Islet precursor cell (in vitro differentiated cells): ENCODE data around the gene CNTN5.
"Not testable (repeated sequence)": the region's sequence is repeated elsewhere in the genome, so short reads cannot be mapped to it uniquely, and the experiment has no call there.

Experiments used
- DNase-seq: peaks from one replicate; pipeline ENCODE4 v3.0.0-alpha.2; 2018

CNTN5 gene

DNA sequence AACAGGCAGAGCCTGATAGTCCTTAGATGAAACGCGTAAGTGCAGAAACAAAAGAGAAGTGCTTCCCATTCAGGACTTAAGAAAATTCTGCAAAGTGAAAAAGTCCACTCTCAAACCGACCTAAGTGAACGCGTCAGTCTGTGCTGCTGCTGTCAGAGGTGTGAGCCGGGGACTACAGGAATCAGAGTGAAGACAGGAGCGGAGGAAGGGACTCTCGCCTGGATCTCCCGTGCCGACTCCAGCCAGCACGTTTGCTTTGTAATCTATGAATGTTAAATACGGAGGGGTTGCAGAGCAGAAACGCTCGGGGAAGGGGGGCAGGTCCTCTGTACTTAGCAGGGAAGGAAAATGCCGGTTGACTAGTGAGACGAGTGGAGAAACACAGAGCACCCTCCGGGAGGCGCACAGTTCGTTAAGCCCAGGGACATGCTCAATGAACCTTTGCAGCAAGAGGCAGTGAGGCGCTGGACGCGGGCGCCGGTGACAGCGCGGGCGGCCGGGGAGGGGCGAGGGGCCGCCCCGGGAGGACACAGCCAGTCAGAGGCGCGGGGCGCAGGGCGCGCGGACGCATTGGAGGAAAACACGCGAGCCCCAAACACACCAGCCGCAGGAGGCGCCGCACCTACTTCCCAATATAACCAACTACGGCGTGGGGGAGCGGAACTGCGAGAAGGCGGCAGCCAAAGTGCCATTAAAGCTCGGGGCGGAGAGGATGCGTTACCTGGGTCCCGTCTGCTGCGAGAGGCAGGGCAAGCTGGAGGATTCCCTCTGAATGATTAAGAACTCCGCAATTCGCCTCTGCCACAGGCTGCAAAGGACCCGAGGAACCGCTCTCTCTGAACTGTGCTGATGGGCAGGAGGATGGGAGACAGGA is at the start of gene CNTN5:
Gene CNTN5 (plus strand): TSS at position 598 of the 874 bp plus-strand sequence.
- peak; percentile 90 for DNase-seq

DNA sequence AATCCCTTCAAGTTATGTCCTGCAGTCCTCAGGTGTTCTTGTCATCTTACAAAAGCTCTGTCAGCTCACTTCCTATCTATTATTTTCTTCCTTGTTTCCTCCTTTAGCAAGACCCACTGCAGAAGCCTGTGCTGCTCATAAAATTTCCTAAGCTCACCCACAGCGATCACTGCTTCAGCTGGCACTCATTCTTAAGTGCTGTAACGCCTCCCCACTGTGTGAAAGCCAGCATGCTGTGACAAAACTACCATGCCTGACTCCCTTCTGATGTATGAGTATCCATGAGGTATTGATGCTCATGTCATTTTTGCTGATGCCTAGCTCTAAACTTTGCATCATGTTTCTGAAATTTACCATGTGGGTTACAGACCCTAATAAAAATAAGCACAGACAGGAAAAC is 41.5 kb upstream of the CNTN5 start:
- no peak for DNase-seq

DNA sequence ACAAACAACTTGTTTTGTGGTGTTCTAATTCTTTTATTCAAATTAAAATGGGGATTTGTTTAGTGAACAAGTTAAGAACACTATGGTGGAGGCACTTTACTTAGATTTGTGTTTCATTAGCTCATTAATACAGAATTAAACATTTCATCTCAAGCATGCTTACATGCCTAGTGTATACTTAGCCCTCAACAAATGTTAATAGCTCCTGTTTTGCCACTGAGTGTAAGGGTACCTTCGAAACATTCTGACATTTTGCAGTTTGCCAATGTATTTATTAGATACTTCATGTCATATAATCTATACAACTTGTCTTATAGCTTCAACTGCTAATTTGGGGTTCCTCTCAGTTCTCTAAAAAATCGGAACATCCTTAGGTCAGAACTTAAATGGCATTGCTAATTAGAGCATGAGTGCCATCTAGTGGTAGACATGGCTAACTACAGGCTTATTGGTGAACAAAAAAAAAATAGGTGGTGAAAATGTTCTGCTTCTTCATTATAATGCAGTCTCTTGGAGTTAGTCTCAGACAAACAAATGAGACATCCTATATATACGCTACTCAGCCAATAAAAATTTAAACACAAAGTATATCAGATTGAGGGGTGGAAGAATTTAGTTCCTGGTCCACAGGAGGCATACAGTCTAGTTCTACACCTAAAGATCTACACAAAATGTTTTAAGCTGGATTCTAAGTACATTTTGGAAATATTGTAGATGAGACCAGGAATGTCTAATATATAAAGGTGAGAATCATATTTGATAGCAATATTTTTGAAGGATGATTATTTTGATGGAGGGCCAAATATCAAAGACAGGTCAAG is 4.9 kb upstream of the CNTN5 start:
- DNase-seq: no peak

DNA sequence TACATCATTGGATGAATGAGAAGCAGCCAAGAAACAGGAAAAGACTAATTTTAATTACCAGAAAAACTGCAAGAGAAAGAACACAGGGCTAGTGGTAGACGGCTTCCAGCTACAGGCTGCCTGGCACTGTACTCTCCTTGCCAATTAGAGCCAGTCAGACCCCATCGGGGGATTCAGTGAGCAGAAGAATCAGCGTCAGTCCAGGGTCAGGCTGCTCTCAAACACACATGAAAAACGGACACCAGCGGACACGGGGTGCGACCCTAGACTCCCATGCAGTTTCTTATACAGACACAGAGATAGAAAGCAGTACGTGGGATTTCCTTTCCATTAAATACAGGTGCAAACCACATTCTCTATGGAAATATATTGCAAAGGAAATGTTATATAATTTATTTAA is 1.1 kb upstream of the CNTN5 start:
- DNase-seq: no peak

DNA sequence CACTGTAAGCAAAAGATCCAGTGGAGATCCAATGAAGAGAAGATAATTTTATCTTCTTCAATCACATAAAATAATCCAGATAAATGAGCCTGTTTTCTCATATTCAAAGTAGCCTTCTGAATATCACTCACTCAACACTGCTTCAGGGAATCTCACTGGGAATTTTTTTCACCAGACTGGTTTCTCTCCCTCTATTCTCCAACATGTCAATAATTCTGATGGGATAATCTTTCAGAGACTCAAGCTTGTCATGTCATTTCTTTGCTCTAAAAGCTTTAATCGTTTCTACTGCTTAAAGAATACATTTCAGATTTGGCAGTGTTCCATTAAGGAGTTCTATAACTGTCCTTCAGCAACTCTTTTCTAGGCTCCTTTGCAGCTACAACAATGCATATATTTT is 16.3 kb downstream of the CNTN5 start:
- no peak for DNase-seq

DNA sequence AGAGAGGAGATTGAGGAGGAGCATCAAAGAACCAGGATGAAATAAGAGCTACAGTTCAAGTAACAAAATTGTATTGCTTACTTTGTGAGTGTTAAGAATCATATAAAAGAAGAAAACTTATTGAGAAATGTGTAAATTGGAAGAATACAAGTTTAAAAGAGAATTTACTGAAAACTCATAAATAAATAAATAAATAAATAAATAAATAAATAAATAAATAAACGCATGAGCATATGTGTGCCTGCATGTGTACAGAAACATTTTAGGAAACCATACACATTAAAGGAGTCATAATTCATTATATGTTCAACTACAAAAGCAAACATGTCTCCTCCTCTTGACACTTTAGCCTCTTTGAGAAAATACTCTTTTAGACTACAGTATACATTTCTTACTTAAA is 42.6 kb downstream of the CNTN5 start:
- DNase-seq: no peak

DNA sequence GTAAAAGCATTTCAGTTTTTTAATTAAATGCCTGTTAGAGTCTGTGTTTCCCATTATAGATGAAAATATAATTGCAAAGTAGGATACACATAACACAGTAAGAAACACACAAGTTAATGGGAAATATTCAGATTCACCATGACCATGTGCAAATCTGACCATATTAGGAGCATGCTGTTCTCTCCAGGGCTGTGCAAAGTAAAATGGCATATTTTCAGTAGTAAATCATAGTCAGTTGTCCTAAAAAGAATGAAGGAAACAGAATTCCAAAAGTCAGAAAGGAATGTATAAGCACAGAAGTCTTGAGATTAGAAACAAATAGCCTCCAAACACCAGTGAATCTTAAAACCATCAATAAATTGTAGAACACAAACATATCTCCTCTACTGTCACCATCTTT is 44.4 kb downstream of the CNTN5 start:
- no peak for DNase-seq

DNA sequence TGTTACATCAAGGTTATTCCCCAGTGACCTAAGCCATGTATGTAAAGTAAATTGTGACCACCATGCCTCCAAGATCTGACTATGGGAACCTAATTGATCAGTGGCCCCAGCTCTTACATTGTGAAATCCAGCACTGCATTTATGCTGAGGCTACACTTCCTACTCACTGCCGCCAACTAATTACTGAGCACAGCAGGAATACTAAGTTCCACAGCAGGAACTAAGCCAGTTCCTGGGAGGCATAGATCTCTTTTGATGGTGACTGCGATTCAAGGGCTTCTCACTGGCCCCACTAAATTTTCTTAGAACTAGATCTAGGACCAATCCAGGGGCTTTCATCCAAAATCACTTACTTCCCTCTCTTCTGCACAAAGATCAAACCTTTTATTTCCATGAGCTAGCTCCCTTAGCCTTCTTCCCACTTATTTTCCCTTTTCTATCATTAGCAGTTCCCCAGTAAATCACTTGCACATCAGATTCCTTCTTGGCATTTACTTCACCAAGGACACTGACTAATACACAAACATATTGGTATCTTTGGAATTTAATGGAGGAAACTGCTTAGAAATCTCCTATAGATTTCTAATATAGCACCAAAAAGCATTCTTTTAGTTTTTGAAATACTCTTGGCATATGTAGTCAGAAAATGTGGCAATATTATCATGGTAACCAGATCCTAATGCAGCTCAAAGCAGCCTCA is 46.0 kb downstream of the CNTN5 start:
- no peak for DNase-seq

DNA sequence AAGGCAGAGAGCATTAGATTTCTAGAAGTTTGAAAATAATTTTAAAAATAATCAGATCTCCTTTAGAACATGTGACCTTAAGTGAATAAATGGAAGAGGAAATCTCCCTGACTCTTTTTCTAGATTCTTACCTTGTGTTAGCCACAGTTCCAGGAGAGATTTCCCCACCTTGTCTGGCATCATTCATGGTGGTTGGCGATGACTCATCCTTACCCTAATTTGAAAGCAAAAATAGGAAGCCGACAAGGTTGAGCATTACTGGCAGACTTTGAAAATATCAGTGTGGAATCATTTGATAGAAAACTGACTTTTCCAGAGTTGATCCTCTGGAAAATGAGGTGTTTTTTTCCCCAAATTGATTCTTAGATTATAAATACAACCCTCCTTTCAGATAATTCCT is 48.1 kb downstream of the CNTN5 start:
- no peak for DNase-seq

DNA sequence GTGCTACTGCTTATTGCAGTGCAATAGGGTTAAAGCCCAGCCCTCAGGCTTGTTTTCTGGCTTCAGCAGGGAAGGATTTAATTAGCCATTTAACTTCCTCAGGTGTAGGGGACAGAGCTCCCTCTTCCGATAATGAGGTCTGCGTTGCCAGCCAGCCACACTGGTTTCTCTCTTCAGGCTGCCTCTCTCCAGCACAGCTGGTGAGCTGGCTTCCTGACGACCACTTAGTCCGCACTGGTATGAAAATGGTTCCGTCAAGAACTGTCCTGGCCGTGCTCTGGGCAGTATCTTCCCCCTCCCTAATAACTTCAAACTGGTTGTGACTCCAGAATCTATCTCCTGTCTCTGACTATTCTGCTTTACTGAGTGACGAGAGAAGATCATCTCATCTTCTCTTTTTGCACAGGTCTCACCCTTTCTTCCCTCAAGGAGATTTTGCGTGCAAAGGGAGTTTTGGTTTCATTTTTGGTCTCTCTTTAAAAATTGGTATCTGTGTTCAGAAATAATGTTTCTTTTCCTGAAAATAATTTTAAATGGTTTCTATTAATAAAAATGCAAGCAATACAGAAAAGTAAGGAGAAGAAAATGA is 49.2 kb downstream of the CNTN5 start:
- peak; percentile 96 for DNase-seq

DNA sequence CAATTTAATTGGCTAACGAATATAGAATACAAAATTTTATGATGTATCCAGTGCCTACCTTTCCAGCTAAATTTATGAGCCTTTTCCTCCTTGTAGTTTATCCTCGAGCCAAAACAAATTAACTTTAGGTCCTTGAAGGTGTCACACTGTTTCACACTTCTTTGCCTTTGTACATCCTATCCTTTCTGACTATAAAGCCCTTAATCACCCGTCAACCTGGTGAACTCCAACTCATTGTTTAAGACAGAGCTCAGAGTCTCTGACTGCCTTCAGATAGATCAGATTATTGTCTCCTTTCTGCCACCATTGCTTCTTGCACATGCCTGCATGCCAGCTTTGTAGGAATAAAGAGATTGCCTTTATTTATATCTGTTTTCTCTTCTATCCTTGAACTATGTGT is 58.8 kb downstream of the CNTN5 start:
- no peak for DNase-seq

DNA sequence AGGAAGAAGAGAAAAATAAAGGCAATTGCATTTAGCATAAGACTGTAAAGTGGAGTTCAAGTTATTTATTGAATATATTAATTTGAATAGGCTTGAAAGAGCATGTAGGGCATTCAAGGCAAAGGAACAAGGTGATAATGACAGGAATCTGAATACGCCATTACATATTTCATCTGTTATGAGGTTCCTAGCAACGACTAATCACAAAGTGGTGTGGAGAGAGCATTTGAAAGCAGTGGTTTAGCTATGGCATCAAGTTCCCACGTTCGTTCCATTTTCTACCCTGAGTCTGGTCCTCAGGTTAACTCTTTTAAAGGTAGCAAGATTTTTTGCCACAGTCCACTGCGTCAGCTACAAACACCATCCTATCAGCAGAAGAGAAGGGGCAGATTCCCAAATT is 59.4 kb downstream of the CNTN5 start:
- no peak for DNase-seq

DNA sequence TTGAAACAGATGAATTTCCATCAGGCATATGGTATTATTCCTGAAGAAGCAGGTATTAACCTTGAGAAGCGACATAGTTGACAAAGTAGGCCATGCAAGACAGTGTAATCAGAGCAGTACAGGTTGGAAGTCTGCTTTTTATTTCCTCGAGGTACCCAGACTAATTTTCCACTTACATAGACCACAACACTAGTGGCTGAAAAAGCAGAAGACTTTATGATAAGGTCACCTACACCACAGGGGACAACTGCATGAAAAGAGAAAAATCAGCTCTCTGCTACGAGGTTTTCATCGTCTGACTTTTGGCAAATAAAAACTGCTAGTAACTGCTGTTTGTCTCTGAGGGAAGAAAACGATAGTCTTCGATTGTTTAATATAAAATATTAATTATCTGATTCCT is 77.5 kb downstream of the CNTN5 start:
- DNase-seq: no peak

DNA sequence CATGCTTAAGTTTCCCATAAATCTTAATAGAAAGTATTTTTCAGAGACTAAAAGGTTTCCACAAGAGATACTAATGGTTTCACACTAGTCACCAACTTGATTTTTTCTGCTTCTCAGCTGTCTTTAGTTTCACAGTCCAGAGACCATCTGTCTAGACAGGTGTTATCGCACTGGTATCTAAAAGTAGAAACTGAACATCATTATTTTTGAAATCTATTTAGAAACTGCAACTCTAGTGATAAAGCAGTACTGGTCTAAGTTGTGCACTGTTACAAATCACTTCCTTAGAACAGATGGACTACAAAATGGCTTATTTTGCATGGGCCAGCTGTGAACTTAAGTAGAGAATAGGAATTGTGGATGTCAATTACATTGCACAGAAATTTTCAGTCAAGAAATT is 78.0 kb downstream of the CNTN5 start:
- DNase-seq: no peak

DNA sequence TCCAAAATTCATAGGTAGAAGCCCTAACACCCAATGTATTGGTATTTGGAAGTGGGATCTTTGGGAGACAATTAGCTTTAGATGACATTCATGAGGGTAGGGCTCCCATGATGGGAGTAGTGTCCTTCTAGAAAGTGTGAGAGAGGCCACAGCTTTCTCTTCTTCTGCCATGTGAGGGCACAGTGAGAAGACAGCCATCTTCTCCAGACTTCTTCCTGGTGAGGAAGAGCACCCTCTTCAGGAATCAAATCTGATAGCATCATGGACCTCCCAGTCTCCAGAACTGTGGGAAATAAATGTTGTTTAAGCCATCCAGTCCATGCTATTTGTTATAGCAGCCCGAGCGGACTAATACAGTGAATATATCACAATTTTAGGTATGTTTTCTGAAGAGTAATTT is 96.9 kb downstream of the CNTN5 start:
- DNase-seq: no peak

DNA sequence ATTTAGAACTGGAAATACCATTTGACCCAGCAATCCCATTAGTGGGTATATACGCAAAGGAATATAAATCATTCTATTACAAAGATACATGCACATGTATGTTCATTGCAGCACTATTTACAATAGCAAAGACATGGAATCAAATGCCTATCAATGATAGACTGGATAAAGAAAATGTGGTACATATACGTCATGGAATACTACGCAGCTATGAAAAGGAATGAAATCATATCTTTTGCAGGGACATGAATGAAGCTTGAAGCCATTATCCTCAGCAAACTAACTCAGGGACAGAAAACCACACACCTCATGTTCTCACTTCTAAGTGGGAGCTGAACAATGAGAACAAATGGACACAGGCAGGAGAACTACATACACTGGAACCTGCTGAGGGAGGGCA is 113.1 kb downstream of the CNTN5 start:
- not testable (repeated sequence) for DNase-seq

DNA sequence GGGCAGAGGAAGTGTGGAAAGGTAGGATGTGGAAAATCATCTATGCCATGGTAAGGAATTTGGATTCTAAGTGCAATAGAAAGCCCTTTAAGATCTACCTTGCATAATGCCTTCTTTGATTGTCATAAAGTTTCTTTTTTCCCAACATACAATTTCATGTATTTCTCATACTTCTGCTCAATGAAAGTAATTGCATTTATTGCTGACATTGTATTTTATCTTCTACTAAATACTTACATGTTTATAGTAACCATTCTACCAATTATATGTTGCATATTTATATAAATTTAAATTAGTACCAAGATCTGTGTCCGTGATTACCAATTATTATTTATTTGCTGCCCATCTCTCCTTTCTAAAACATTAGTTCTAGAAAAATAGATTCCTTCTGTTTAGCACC is 114.8 kb downstream of the CNTN5 start:
- no peak for DNase-seq

DNA sequence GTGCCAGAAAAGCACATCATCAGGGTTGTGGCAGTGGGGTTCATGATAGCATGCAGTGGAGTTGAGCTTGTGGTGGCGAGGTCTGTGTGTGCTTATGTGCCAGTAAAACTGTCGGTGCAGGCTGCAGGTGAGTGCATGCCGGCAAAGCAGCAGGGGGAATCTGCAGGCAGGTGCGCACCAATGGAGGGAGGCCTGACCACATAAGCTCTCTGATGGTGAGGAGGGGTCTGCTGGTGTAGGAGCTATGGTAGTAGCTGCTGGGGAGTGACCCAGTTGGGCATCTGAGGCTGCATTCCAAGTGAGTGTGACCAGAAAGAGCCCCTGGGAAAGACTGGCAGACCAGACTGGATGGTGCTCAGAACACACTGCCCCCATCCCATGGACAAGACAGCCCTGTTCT is 121.5 kb downstream of the CNTN5 start:
- no peak for DNase-seq

DNA sequence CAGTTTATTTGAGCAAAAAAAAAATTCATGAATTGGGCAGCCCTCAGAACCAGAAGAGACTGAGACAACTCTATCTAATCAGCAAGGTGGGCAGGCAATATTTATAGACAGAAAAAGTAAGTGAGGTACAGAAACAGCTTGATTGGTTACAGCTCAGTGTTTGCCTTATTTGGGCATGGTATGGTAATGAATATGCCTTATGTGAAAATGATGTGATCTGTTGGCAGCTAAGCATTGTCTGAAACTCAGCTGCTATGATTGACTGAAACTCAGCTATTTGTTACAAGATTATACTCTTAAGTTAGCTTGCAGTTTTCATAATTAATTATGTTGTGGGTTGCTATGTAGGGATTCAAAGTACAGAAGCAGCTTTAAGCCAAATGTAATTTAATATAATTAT is 127.6 kb downstream of the CNTN5 start:
- DNase-seq: no peak

DNA sequence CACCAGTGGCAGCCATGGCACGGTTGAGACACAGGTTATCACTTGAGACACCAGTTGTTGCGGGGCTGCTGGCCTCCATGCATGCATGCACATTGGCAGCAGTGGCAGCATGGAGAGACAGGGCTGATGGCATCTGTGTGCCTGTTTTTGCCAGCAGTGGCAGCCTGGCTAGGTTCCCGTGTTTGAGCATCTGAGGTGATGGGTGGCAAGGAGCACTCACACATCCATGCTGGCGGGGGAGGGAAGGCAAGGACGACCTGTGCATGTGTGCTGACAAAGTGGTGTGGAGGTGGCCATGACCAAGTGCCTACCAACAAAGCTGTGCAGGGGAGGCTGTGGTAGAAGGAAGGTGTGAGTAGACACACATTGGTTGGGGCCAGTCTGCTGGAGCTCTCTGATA is 133.5 kb downstream of the CNTN5 start:
- no peak for DNase-seq

DNA sequence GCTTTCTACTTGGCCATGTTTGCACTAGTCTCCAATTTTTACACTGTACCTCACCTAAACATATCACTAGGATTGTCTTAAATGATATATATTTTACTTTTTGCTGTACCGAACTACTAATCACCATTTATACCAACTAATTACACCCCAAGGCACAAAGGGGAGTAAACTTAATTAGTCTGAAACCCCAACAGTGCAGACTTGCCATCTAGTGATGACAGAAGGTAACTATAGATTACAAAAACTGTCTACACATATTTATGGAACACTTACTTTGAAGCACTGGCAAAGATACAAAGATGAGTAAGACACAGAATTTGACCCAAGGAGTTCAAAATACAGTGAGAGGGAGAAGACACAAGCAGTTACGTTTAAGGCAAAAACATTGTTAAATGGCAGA is 139.7 kb downstream of the CNTN5 start:
- no peak for DNase-seq

DNA sequence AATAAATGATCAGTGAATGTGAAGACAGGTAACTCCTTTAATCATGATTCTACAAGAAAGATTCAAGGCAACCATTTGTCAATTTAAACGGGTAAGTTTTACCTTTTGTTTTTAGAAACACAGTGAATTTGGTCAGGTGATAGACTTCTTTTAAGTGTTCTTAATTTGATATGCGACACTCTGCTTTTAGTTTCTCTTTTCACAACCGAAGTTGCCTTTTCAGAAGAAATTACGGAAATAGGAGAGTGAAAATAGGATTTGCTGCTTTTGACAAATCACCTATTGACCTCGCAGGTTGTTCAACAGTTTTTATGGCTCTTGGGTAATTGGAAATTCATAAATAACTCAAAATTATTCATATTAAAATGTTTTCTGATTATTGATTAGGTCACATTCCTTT is 142.1 kb downstream of the CNTN5 start:
- DNase-seq: no peak

DNA sequence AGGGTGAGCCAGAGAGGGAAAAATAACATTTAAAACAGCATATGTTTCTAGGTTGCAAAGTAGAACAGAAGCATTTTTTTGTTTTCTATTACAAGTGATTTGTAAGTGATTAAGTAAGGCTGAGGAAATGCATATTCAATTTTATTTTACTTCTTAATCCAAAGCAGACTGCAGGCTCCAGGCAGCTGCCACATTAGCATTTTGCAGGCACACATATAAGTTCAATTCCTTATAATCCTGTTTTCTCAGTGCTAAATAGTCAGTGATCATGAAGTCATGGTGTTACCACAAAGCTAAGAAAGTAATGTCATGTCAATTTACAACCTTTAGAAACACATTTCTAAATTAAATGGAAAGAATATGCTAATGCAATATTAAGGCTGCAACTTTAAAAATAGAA is 149.8 kb downstream of the CNTN5 start:
- no peak for DNase-seq
